ENCODE data around the gene HSD3B2.

HSD3B2 gene

DNA sequence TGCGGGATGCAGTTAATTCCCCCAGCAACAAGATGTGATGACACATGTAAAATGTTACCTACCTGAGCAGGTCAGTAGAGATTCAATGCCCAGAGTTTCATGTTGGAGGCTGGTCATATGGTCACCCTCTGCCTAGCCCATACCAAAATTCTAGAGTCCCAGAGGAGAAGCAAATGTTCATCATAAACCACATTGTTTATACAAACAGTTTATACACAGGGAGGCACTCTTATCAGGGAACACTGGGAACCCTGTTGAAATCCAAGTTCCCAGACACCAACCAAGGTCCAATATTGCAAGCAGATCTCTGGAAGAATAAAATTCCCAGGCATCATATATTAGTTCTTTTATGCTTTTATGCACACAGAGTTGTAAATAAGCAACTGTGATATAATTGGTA lies 35.8 kb upstream of the HSD3B2 start:
- ChIA-PET POLR2A (no interaction called here), CTCF (interaction anchor here (1.5 kb wide), 1 partner anchor 12 kb away, joined by 3 read pairs; no protein-coding TSS in a partner anchor)
- no peak overlapping the region for H3K4me3 ChIP-seq (ENCODE audit: low read depth, low read length)
- TF ChIP-seq, protein P1, sequence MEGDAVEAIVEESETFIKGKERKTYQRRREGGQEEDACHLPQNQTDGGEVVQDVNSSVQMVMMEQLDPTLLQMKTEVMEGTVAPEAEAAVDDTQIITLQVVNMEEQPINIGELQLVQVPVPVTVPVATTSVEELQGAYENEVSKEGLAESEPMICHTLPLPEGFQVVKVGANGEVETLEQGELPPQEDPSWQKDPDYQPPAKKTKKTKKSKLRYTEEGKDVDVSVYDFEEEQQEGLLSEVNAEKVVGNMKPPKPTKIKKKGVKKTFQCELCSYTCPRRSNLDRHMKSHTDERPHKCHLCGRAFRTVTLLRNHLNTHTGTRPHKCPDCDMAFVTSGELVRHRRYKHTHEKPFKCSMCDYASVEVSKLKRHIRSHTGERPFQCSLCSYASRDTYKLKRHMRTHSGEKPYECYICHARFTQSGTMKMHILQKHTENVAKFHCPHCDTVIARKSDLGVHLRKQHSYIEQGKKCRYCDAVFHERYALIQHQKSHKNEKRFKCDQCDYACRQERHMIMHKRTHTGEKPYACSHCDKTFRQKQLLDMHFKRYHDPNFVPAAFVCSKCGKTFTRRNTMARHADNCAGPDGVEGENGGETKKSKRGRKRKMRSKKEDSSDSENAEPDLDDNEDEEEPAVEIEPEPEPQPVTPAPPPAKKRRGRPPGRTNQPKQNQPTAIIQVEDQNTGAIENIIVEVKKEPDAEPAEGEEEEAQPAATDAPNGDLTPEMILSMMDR (IDR thresholded peaks at IDR 0.05; ENCODE audit: insufficient read depth, low read length, missing control alignments): no peak
- DNase-seq (ENCODE audit: low read depth, low spot score): no peak

DNA sequence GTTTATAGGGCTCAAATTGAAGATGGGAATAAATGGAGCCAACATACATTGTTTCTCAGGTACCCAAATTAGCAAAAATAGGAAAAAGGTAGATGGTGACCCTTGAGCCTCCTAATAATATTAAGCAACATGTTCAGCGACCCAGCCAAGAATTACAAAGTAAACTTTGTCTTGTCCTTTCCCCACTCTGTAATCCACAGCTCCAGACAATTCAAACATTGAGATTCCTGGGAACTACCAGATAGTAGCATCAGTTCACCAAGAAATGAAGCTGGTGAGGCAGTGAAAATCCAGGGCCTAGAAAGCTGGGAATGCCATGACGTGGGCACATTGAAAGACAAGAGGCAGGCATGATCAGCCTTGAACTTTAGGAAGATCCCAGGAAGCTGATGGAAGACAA lies 34.6 kb upstream of the HSD3B2 start:
- TF ChIP-seq, protein P1 (IDR thresholded peaks at IDR 0.05; ENCODE audit: insufficient read depth, low read length, missing control alignments): no peak
- ChIA-PET CTCF (no interaction called here), POLR2A (no interaction called here)
- no peak for DNase-seq (ENCODE audit: low read depth, low spot score)
- H3K4me3 ChIP-seq (ENCODE audit: low read depth, low read length): no peak overlapping the region

DNA sequence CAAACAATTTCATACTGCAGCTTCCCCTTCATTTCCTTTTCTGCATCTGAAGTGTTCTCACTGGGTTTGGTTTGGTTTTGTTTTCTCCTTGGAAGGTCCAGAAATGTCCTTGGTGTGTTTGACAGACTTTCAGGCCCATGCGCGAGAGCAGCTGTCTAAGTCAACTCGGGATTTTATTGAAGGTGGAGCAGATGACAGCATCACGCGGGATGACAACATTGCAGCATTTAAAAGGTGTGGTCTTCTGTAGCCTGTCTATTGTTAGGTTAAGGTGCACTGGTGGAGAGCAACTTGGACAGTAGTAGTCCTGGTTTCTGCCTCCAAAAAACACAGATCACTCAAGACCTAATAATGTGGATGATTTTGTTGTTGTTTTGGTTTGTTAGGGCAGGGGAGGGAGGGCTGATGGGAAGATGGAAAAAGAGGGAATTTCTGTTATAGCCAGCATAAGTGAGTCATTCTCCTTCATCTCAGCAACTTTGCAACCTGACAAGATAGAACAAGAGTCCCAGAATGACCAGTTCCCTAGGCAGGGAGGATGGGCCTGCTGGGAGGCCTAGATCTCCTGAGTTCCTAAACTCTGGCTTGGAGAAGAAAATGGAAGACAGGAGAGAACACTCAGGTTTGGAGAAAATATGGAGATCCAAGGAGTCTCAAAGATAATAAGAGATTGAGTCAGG lies 33.8 kb upstream of the HSD3B2 start:
- POLR2A ChIA-PET: no interaction called here
- CTCF ChIA-PET: no interaction called here
- no peak overlapping the region for H3K4me3 ChIP-seq (ENCODE audit: low read depth, low read length)
- TF ChIP-seq, protein P1 (IDR thresholded peaks at IDR 0.05; ENCODE audit: insufficient read depth, low read length, missing control alignments): no peak
- no peak for DNase-seq (ENCODE audit: low read depth, low spot score)

DNA sequence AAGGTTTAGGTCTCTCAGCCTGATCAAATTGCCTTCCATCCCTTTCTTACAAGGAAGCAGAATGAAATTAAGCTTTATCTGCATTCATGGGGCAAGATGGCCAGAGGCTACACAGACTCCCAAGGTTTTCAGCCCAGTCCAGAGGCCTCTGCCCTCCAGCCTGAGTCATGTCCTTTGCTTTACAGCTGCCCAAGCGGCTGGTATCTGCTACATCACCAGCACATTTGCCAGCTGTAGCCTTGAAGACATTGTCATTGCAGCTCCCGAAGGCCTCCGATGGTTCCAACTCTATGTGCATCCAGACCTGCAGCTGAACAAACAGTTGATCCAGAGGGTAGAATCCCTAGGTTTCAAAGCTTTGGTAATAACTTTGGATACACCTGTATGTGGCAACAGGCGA lies 30.4 kb upstream of the HSD3B2 start:
- TF ChIP-seq, protein P1 (IDR thresholded peaks at IDR 0.05; ENCODE audit: insufficient read depth, low read length, missing control alignments): no peak
- ChIA-PET CTCF (no interaction called here), POLR2A (no interaction called here)
- DNase-seq (ENCODE audit: low read depth, low spot score): no peak
- H3K4me3 ChIP-seq (ENCODE audit: low read depth, low read length): no peak overlapping the region

DNA sequence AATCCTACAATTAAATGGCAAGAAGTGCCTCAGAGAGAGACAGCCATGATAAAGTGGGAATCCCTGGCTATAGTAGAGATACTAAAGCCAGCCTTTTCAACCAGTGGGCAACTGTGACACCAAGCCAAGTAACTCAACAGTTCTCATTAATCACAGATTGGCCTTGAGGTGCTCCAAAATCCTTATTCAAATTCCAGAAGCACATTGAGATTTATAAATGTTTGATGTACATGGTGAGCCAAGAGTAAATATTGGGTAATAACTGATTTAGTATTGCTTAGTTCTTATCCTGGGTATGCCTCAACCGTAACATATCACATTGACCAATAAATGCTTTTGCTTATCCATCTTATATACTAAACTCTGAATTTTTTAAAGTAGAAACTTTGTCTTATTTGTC lies 29.3 kb upstream of the HSD3B2 start:
- POLR2A ChIA-PET: no interaction called here
- no peak overlapping the region for H3K4me3 ChIP-seq (ENCODE audit: low read depth, low read length)
- CTCF ChIA-PET: no interaction called here
- no peak for DNase-seq (ENCODE audit: low read depth, low spot score)
- TF ChIP-seq, protein P1 (IDR thresholded peaks at IDR 0.05; ENCODE audit: insufficient read depth, low read length, missing control alignments): no peak

DNA sequence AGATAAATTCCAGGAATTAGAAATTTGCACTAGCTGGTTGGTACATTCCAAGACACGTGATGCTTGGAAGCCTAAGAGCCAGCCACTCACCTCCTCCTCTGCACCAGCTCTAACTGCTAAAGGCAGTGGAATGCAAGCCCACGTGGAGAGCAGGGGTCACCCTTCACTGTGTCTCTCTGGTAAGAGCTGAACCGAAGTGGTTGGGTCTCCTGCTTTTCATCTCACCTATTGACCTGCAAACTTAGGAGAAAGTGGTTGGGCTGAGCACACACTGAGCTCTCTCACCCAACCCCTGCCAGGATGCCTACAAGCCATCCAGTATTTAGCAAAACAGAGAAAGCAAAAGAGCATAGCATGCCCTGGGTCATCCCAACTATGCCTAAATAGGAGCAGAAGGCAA lies 27.1 kb upstream of the HSD3B2 start:
- TF ChIP-seq, protein P1 (IDR thresholded peaks at IDR 0.05; ENCODE audit: insufficient read depth, low read length, missing control alignments): no peak
- no peak for DNase-seq (ENCODE audit: low read depth, low spot score)
- POLR2A ChIA-PET: no interaction called here
- no peak overlapping the region for H3K4me3 ChIP-seq (ENCODE audit: low read depth, low read length)
- CTCF ChIA-PET: no interaction called here
